HepG2 (cell line): Measurements from ENCODE around the gene DOCK9. TPM values are rescaled to one million over a fixed set of nuclear protein-coding genes. Genes with fewer than 3 reads are reported as not detected.

ENCODE experiments used
- ATAC-seq: fragments of 200-7000 bp; cut with Tn5 transposase; 3 replicates; pipeline ENCODE4 v1.9.1; 2020; ENCODE audit warnings: mild to moderate bottlenecking, moderate library complexity
- BruUV-seq: library from RNA; stranded (reverse); fragments of 400-500 nt; replicated peaks from 2 replicates; lab custom pipeline; 2021; lab: Mats Ljungman, UMichigan
- CTCF ChIA-PET: fragments of 300-600 bp; formaldehyde crosslinking; extraction: SDS; loops from one replicate; lab custom pipeline; 2021; ENCODE audit warnings: low total read pairs, inconsistent platforms, low intra/inter-chr PET ratio; lab: Yijun Ruan, JAX
- POLR2A ChIA-PET: fragments of 350-600 bp; sonication (Branson Sonifier 250); formaldehyde crosslinking; loops from one replicate; lab custom pipeline; 2020; ENCODE audit warnings: antibody characterized with exemption, inconsistent platforms; lab: Yijun Ruan, JAX
- DNase-seq: peaks from one replicate; pipeline ENCODE4 v3.0.0-alpha.2; 2015; ENCODE audit warnings: low spot score
- FAIRE-seq: peaks from 3 replicates; lab custom pipeline; 2011; peaks lifted over from hg19 to GRCh38; lab: Jason Lieb, UNC
- H2AFZ ChIP-seq: one replicate; pipeline ENCODE4 v1.6.1; 2011; ENCODE audit warnings: low read length, inconsistent platforms
- H3K27ac ChIP-seq: fragments of 300-600 bp; 3 replicates; pipeline ENCODE4 v1.8.0; 2011; ENCODE audit warnings: mixed run types, mild to moderate bottlenecking, mixed read lengths, low read length, inconsistent platforms; ENCODE audit not compliant: insufficient read depth; ENCODE audit errors: extremely low read length
- H3K27me3 ChIP-seq, 2 experiments: fragments of 200-600 bp in 1 of 2; 2 replicates in 1 of 2; 3 replicates in 1 of 2; pipeline versions ENCODE4 v1.6.0 to v1.8.0; 2011; ENCODE audit warnings: low read length in 2 of 2, mild to moderate bottlenecking in 2 of 2, moderate library complexity in 2 of 2, inconsistent platforms in 1 of 2; ENCODE audit not compliant: insufficient read depth in 2 of 2, control insufficient read depth in 1 of 2
- H3K36me3 ChIP-seq, 2 experiments: fragments of 200-600 bp in 1 of 2; replicated peaks in 1 of 2; 2 replicates in 1 of 2; 3 replicates in 1 of 2; pipeline versions ENCODE4 v1.5.1 to v1.8.0; 2011; ENCODE audit warnings: low read length in 2 of 2, inconsistent platforms in 1 of 2; ENCODE audit not compliant: insufficient read depth in 2 of 2, control insufficient read depth in 1 of 2
- H3K4me1 ChIP-seq: 2 replicates; pipeline ENCODE4 v1.5.1; 2012; ENCODE audit warnings: low read length, inconsistent platforms; ENCODE audit not compliant: insufficient read depth
- H3K4me2 ChIP-seq: 2 replicates; pipeline ENCODE4 v1.6.0; 2011; ENCODE audit warnings: low read depth, low read length, inconsistent platforms
- H3K4me3 ChIP-seq, 3 experiments: fragments of 200-600 bp in 1 of 3; sonication (generic), shearing (Covaris generic) in 1 of 3; replicated peaks in 1 of 3; 2 replicates each; pipeline ENCODE4 v1.5.1; 2011 to 2016; ENCODE audit warnings: low read length in 3 of 3, inconsistent platforms in 2 of 3, low read depth in 2 of 3, mild to moderate bottlenecking in 2 of 3, control low read depth in 1 of 3, mixed read lengths in 1 of 3; ENCODE audit not compliant: insufficient read depth in 1 of 3
- H3K79me2 ChIP-seq: one replicate; pipeline ENCODE4 v1.6.1; 2011; ENCODE audit warnings: low read length, inconsistent platforms; ENCODE audit not compliant: insufficient read depth
- H3K9ac ChIP-seq: 2 replicates; pipeline ENCODE4 v1.6.0; 2011; ENCODE audit warnings: mild to moderate bottlenecking, low read depth, low read length, inconsistent platforms; ENCODE audit not compliant: insufficient read depth
- H3K9me3 ChIP-seq: 2 replicates; pipeline ENCODE4 v1.5.1; 2012; ENCODE audit warnings: mild to moderate bottlenecking, low read length
- H4K20me1 ChIP-seq: 2 replicates; pipeline ENCODE4 v1.6.0; 2011; ENCODE audit warnings: inconsistent platforms, mild to moderate bottlenecking, low read length, moderate library complexity; ENCODE audit not compliant: insufficient read depth
- ARNTL ChIP-seq: sonication (generic); formaldehyde crosslinking; IDR thresholded peaks from 2 replicates; pipeline ENCODE4 v1.4.0; 2020; ENCODE audit warnings: mild to moderate bottlenecking, missing genetic modification reagents
- HIVEP1 ChIP-seq: sonication (generic); formaldehyde crosslinking; IDR thresholded peaks from 2 replicates; pipeline ENCODE4 v1.4.0; 2020; ENCODE audit warnings: mild to moderate bottlenecking, missing genetic modification reagents
- HNRNPLL ChIP-seq: fragments of 200-400 bp; formaldehyde crosslinking; IDR thresholded peaks from 2 replicates; pipeline ENCODE4 v1.6.1; 2017; ENCODE audit warnings: mild to moderate bottlenecking, low read depth, low read length; ENCODE audit not compliant: poor library complexity, severe bottlenecking
- MIER3 ChIP-seq: IDR thresholded peaks from 2 replicates; pipeline ENCODE4 v1.6.1; 2016; ENCODE audit warnings: missing compliant biosample characterization, borderline replicate concordance
- MTA1 ChIP-seq: sonication (generic); formaldehyde crosslinking; IDR thresholded peaks from 2 replicates; pipeline ENCODE4 v1.4.0; 2020; ENCODE audit warnings: missing genetic modification reagents, mild to moderate bottlenecking, borderline replicate concordance
- MYC ChIP-seq: sonication (generic); formaldehyde crosslinking; IDR thresholded peaks from 2 replicates; pipeline ENCODE4 v1.9.0; 2021; ENCODE audit warnings: missing genetic modification reagents, borderline replicate concordance
- NR2F2 ChIP-seq: IDR thresholded peaks from 2 replicates; pipeline ENCODE4 v1.6.1; 2012; ENCODE audit warnings: low read depth, inconsistent platforms, borderline replicate concordance
- PRPF4 ChIP-seq: fragments of 200-400 bp; formaldehyde crosslinking; IDR thresholded peaks from 2 replicates; pipeline ENCODE4 v1.6.1; 2016; ENCODE audit warnings: low read length, low read depth; ENCODE audit not compliant: poor library complexity, severe bottlenecking
- RARA ChIP-seq: IDR thresholded peaks from 2 replicates; pipeline ENCODE4 v1.6.1; 2016; ENCODE audit warnings: missing genetic modification reagents, missing compliant biosample characterization
- RBM22 ChIP-seq: fragments of 200-400 bp; formaldehyde crosslinking; optimal IDR thresholded peaks from 2 replicates; pipeline ENCODE3; 2017; ENCODE audit warnings: mild to moderate bottlenecking, low read length, moderate library complexity
- THAP11 ChIP-seq: IDR thresholded peaks from 2 replicates; pipeline ENCODE4 v1.6.1; 2016; ENCODE audit warnings: missing biosample characterization, missing genetic modification reagents
- ZBTB21 ChIP-seq: sonication (generic); formaldehyde crosslinking; IDR thresholded peaks from 2 replicates; pipeline ENCODE4 v1.4.0; 2020; ENCODE audit warnings: missing genetic modification reagents
- ZFP91 ChIP-seq: sonication (generic); formaldehyde crosslinking; IDR thresholded peaks from 2 replicates; pipeline ENCODE4 v1.9.0; 2022; ENCODE audit warnings: missing genetic modification reagents, mild to moderate bottlenecking, borderline replicate concordance
- ZMAT3 ChIP-seq: sonication (generic); formaldehyde crosslinking; conservative IDR thresholded peaks from 2 replicates; pipeline ENCODE4 v1.7.0; 2021; ENCODE audit warnings: missing genetic modification reagents
- ZNF17 ChIP-seq: sonication (generic); formaldehyde crosslinking; IDR thresholded peaks from 2 replicates; pipeline ENCODE4 v1.5.0; 2020; ENCODE audit warnings: mild to moderate bottlenecking, missing genetic modification reagents
- ZNF251 ChIP-seq: sonication (generic); formaldehyde crosslinking; IDR thresholded peaks from 2 replicates; pipeline ENCODE4 v1.9.0; 2021; ENCODE audit warnings: mild to moderate bottlenecking, missing genetic modification reagents
- ZNF7 ChIP-seq: IDR thresholded peaks from 2 replicates; pipeline ENCODE4 v1.6.1; 2016; ENCODE audit warnings: missing biosample characterization, missing genetic modification reagents
- ZNF850 ChIP-seq: sonication (generic); formaldehyde crosslinking; conservative IDR thresholded peaks from 2 replicates; pipeline ENCODE4 v1.9.0; 2021; ENCODE audit warnings: mild to moderate bottlenecking, missing genetic modification reagents
- WGBS: methylation state at CpG from one replicate; pipeline ENCODE4 v1.1.6; 2017; ENCODE audit warnings: low lambda C conversion rate; 5-methylcytosine and 5-hydroxymethylcytosine counted together
- in situ Hi-C: cut with HindIII; loops from 2 replicates; pipeline ENCODE4 v1.10.0; 2017; ENCODE audit warnings: low pct_unique_long_range_greater_than_20kb; ENCODE audit not compliant: extremely low pct_ligation_motif_present
- intact Hi-C: fragments of 100-400 bp; cut with micrococcal nuclease; formaldehyde crosslinking; loops from one replicate; pipeline ENCODE4 v1.10.0; 2022; ENCODE audit not compliant: unreplicated experiment
- polyA plus RNA-seq, 8 experiments: library from polyadenylated mRNA; depleted of rRNA in 3 of 8; stranded (reverse) in 7 of 8; unstranded in 1 of 8; fragments of >200 nt; fragmentation: Illumina TruSeq in 4 of 8; extraction: Trizol in 4 of 8; gene quantifications; 2 replicates each; pipeline versions ENCODE4 v1.2.1 to v1.2.3, GENCODE V29; 2011 to 2016; ENCODE audit warnings: low read depth in 4 of 8, missing spikeins in 1 of 8, mixed read lengths in 1 of 8; ENCODE audit not compliant: insufficient read depth in 1 of 8
- total RNA-seq, 5 experiments: library from RNA; depleted of rRNA; stranded (reverse); fragments of >200 nt; fragmentation: Illumina TruSeq; extraction: Trizol; gene quantifications; 2 replicates each; pipeline ENCODE4 v1.2.3, GENCODE V29; 2016; ENCODE audit warnings: low read depth in 1 of 5
- TF ChIP-seq, protein P1 (sequence below): sonication (generic); formaldehyde crosslinking; IDR thresholded peaks from 2 replicates; pipeline ENCODE4 v1.9.0; 2021; ENCODE audit warnings: missing genetic modification reagents, borderline replicate concordance

DOCK9 gene
- total and polyA plus RNA-seq, 2 of the 13 experiments (the other 11 are each of a cell fraction or from before 2014, with no cell fraction given), result 0.44 to 0.97 TPM

GRCh38 chr13:98999639-98999952 is 21.7 kb upstream of the DOCK9 start (continued):
- TF ChIP-seq NR2F2 (no peak), PRPF4 (no peak), ZNF850 (no peak), ZBTB21 (no peak), MTA1 (CRISPR knock-in tag) (no peak)

- WGBS, result 55% methylated on average over 8 of the region's 8 CpGs
- Histone ChIP-seq H3K36me3 (no peaks in the 10 kb centered on the region), H2AFZ (no peak overlapping the region), H3K4me3 (no peak overlapping the region), H3K27me3 (no peaks in the 10 kb centered on the region), H3K9me3 (no peaks in the 10 kb centered on the region), H3K9ac (no peak overlapping the region), H3K79me2 (no peaks in the 10 kb centered on the region), H4K20me1 (no peaks in the 10 kb centered on the region), H3K4me2 (no peak overlapping the region), H3K4me1 (no peaks in the 10 kb centered on the region), H3K27ac (no peak overlapping the region)
- in situ Hi-C loops, result no loop called here
- intact Hi-C loops, result no loop called here
- no peak for FAIRE-seq
- DNase-seq, result no peak
- no TSS peak for BruUV-seq
- no peak for ATAC-seq
- POLR2A ChIA-PET, result no interaction called here
- CTCF ChIA-PET, result no interaction called here
- TF ChIP-seq MYC (no peak), RBM22 (no peak), THAP11 (CRISPR knock-in tag) (no peak), RARA (no peak), ZNF251 (CRISPR knock-in tag) (no peak), ZFP91 (no peak), ZNF17 (CRISPR knock-in tag) (no peak), HIVEP1 (no peak), ZMAT3 (no peak), MIER3 (CRISPR knock-in tag) (no peak), HNRNPLL (no peak), ZNF7 (no peak), ARNTL (CRISPR knock-in tag) (no peak)
- TF ChIP-seq, protein P1, sequence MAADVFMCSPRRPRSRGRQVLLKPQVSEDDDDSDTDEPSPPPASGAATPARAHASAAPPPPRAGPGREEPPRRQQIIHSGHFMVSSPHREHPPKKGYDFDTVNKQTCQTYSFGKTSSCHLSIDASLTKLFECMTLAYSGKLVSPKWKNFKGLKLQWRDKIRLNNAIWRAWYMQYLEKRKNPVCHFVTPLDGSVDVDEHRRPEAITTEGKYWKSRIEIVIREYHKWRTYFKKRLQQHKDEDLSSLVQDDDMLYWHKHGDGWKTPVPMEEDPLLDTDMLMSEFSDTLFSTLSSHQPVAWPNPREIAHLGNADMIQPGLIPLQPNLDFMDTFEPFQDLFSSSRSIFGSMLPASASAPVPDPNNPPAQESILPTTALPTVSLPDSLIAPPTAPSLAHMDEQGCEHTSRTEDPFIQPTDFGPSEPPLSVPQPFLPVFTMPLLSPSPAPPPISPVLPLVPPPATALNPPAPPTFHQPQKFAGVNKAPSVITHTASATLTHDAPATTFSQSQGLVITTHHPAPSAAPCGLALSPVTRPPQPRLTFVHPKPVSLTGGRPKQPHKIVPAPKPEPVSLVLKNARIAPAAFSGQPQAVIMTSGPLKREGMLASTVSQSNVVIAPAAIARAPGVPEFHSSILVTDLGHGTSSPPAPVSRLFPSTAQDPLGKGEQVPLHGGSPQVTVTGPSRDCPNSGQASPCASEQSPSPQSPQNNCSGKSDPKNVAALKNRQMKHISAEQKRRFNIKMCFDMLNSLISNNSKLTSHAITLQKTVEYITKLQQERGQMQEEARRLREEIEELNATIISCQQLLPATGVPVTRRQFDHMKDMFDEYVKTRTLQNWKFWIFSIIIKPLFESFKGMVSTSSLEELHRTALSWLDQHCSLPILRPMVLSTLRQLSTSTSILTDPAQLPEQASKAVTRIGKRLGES (CRISPR knock-in tag), result no peak
Observed at GRCh38 chr13:98998831-98999638, 21.2 kb upstream of the DOCK9 start.
